Heart left ventricle (tissue), 16 donors: ENCODE data around the gene LRP10. TPM values are rescaled to one million over a fixed set of nuclear protein-coding genes. Genes with fewer than 3 reads are reported as not detected.
A peak's percentile ranks its signal among the peaks of the same experiment; 100 is the strongest.

Source experiments
- ATAC-seq, 4 donors: fragments of 200-7000 bp; cut with Tn5 transposase; one replicate each; pipeline ENCODE4 v1.9.1; 2020 to 2022; ENCODE audit warnings: moderate library complexity in 4 of 4, mild to moderate bottlenecking in 3 of 4, moderate number of reproducible peaks in 1 of 4
- DNase-seq, 5 donors: peaks; one replicate each; pipeline ENCODE4 v3.0.0-alpha.2; 2020
- H3K27ac ChIP-seq, 12 donors: fragments of 200-600 bp; sonication (generic) in 4 of 12; one replicate each; pipeline versions ENCODE4 v1.5.0 to v1.8.0; 2016 to 2022; ENCODE audit warnings: mild to moderate bottlenecking in 2 of 12
- H3K27me3 ChIP-seq, 9 donors: fragments of 200-600 bp; sonication (generic) in 2 of 9; one replicate each; pipeline versions ENCODE4 v1.5.1 to v1.8.0; 2016 to 2022; ENCODE audit warnings: mild to moderate bottlenecking in 3 of 9
- H3K36me3 ChIP-seq, 9 donors: fragments of 200-600 bp; sonication (generic) in 2 of 9; one replicate each; pipeline versions ENCODE4 v1.5.0 to v1.8.0; 2018 to 2022; ENCODE audit warnings: mild to moderate bottlenecking in 2 of 9
- H3K4me1 ChIP-seq, 12 donors: fragments of 200-600 bp; sonication (generic) in 4 of 12; one replicate each; pipeline versions ENCODE4 v1.5.0 to v1.8.0; 2016 to 2022; ENCODE audit warnings: mild to moderate bottlenecking in 3 of 12
- H3K4me3 ChIP-seq, 12 donors: fragments of 200-600 bp; sonication (generic) in 4 of 12; one replicate each; pipeline versions ENCODE4 v1.5.0 to v1.8.0; 2017 to 2022; ENCODE audit warnings: mild to moderate bottlenecking in 9 of 12, moderate library complexity in 4 of 12
- H3K9me3 ChIP-seq, 12 donors: fragments of 200-600 bp; sonication (generic) in 4 of 12; one replicate each; pipeline versions ENCODE4 v1.5.0 to v1.8.0; 2016 to 2022; ENCODE audit warnings: mild to moderate bottlenecking in 1 of 12
- POLR2A ChIP-seq, 2 donors: fragments of 450-650 bp; IDR thresholded peaks; one replicate each; pipeline ENCODE4 v1.6.1; 2017; ENCODE audit warnings: antibody characterized with exemption in 2 of 2, mild to moderate bottlenecking in 2 of 2, moderate library complexity in 2 of 2
- WGBS, 4 donors: extraction: QIAGEN DNeasy Blood & Tissue Kit in 2 of 4; methylation state at CpG; one replicate each; pipeline versions ENCODE4 v1.1.5 to v1.1.7; 2013 to 2018; 5-methylcytosine and 5-hydroxymethylcytosine counted together
- intact Hi-C, 10 donors: fragments of 100-400 bp; cut with DNase I; formaldehyde crosslinking; loops; one replicate each; pipeline versions ENCODE4 v1.11.1 to v1.14.2; 2022
- polyA plus RNA-seq, 2 donors: library from polyadenylated mRNA; stranded (reverse); fragments of 200-250 nt; gene quantifications; one replicate each; pipeline ENCODE4 v1.2.3, GENCODE V29; 2013
- total RNA-seq, 9 donors: library from RNA; depleted of rRNA in 2 of 9; stranded (reverse); fragments of >200 nt in 2 of 9; fragmentation: NEBNext Ultra II Directional in 3 of 9; extraction: Animal tissue kit (Norgen Biotek cat#: 25700) in 3 of 9; gene quantifications; one replicate each; pipeline versions ENCODE4 v1.1.0 to v1.2.4, GENCODE V29; 2016 to 2023
- TF ChIP-seq, protein P1 (sequence below), 12 donors: fragments of 200-600 bp; sonication (generic) in 4 of 12; IDR thresholded peaks; one replicate each; pipeline versions ENCODE4 v1.5.0 to v1.8.0; 2018 to 2022; ENCODE audit warnings: antibody characterized with exemption in 12 of 12, mild to moderate bottlenecking in 5 of 12
- donor health status: ischemic (EF 13 %, LVEDD 7.1; RV severe dilation, severe dysfunction).
- donor health status: healthy with polysubstance abuse.
- donor health status: DM: no; HTN: yes; CAD: no.
- donor health status: DM: no; HTN: no; CAD: no.
- donor health status: ischemic (EF 25% LVEDD 6.9; RV normal size, moderate dysfunction).
- donor health status: ischemic (EF 25% LVEDD 5.7; RV mildly dilated, moderate dysfunction).
- donor health status: healthy.
- donor health status: DM: yes; HTN: yes; CAD: no.
- donor health status: ischemic (EF 35%, LVEDD 5.7; RV mildly dilated, moderate dysfunction).
- donor health status: nonischemic (EF 11% LVEDD 7.7; RV severe dilation, severe dysfunction).
- donor health status: DM: yes; HTN: yes; CAD: no.
- donor health status: PGD.
- donor health status: ischemic (EF 29% LVEDD 5.4; RV normal size, mild dysfunction).
- donor health status: nonischemic (EF 23%, LVEDD 6.1; RV moderate dilation, normal function).

The LRP10 gene
- total and polyA plus RNA-seq, 11 donors: 11.0 to 128 (median 64.5) TPM

DNA sequence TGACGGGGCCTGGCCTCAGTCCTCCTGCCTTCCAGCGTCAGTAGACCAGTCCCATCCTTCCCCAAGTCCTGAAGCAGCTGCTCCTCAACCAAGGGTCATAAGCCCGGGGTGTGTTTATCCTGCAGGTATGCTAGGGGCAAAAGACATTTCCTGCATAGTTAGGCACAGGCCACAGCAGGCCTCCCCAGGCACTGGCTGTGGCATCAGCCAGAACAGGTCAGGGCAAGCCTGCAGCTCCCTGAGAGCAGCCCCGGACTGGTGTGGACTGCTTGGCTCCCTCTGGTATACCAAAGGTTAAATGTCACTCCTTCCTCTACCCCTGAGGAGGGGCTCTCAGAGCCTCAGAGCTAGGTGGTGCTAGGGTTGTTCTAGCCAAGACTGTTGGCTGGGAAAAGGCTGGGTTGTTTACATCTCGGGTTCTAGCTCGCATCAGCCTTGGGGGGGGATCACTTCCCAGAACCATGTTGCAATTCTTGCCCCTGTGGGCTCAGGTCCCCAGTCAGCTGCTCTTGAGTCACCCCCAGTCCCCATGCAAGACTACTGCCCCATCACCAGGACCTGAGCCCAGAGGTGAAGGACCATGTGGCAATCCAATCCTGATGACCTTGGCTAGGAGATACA is 32.3 kb upstream of the LRP10 start:
- WGBS, 4 donors: 59 to 80% (median 63%) methylated on average over 6 of the region's 6 CpGs
- H3K4me3 ChIP-seq: peak overlapping the region in 9 of 12 donors; percentile 70 to 99 (median 82)
- H3K4me1 ChIP-seq: peaks cover 0 to 37% (median 18%) of the 10 kb centered on the region in 12 donors
- H3K27me3 ChIP-seq: no peaks in the 10 kb centered on the region
- H3K27ac ChIP-seq: peak overlapping the region in 10 of 12 donors; percentile 81 to 98 (median 92)
- DNase-seq (no peak), ATAC-seq (no peak)
- H3K9me3 ChIP-seq: no peaks in the 10 kb centered on the region
- TF ChIP-seq POLR2A (IDR thresholded peaks at IDR 0.05): no peak
- TF ChIP-seq, protein P1, sequence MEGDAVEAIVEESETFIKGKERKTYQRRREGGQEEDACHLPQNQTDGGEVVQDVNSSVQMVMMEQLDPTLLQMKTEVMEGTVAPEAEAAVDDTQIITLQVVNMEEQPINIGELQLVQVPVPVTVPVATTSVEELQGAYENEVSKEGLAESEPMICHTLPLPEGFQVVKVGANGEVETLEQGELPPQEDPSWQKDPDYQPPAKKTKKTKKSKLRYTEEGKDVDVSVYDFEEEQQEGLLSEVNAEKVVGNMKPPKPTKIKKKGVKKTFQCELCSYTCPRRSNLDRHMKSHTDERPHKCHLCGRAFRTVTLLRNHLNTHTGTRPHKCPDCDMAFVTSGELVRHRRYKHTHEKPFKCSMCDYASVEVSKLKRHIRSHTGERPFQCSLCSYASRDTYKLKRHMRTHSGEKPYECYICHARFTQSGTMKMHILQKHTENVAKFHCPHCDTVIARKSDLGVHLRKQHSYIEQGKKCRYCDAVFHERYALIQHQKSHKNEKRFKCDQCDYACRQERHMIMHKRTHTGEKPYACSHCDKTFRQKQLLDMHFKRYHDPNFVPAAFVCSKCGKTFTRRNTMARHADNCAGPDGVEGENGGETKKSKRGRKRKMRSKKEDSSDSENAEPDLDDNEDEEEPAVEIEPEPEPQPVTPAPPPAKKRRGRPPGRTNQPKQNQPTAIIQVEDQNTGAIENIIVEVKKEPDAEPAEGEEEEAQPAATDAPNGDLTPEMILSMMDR (IDR thresholded peaks at IDR 0.05): no peak
- H3K36me3 ChIP-seq: peaks cover 0 to 48% (median 40%) of the 10 kb centered on the region in 9 donors
- intact Hi-C loops: loop anchor here in 1 of 10 donors (10.0 kb wide), 1 partner anchor 76 kb away; the partner anchor contains the start of gene RBM23

- ATAC-seq: no peak
- intact Hi-C loops: no loop called here
- Histone ChIP-seq H3K4me1 (peaks cover 0 to 37% (median 20%) of the 10 kb centered on the region in 12 donors), H3K27me3 (no peaks in the 10 kb centered on the region), H3K36me3 (peaks cover 0 to 62% (median 52%) of the 10 kb centered on the region in 9 donors), H3K27ac (peak overlapping the region in 1 of 12 donors; percentile 38), H3K9me3 (no peaks in the 10 kb centered on the region), H3K4me3 (no peak overlapping the region)
- DNase-seq: no peak
- TF ChIP-seq, protein P1 (IDR thresholded peaks at IDR 0.05): no peak
- TF ChIP-seq POLR2A (IDR thresholded peaks at IDR 0.05): no peak
- 91 to 96% (median 95%) methylated on average over 7 to 9 of the region's 9 CpGs for WGBS, 4 donors
Observed at GRCh38 chr14:22841311-22841710, 30.2 kb upstream of the LRP10 start.

GRCh38 chr14:22841769-22842168 is 29.8 kb upstream of the LRP10 start:
- Histone ChIP-seq H3K9me3 (no peaks in the 10 kb centered on the region), H3K4me1 (peaks cover 0 to 42% (median 22%) of the 10 kb centered on the region in 12 donors), H3K36me3 (peaks cover 0 to 67% (median 54%) of the 10 kb centered on the region in 9 donors), H3K4me3 (no peak overlapping the region), H3K27me3 (no peaks in the 10 kb centered on the region), H3K27ac (peak overlapping the region in 1 of 12 donors; percentile 38)
- intact Hi-C loops: no loop called here
- TF ChIP-seq, protein P1 (IDR thresholded peaks at IDR 0.05): no peak
- no peak for TF ChIP-seq POLR2A (IDR thresholded peaks at IDR 0.05)
- ATAC-seq (no peak), DNase-seq (no peak)
- 93 to 97% (median 94%) methylated on average over 8 of the region's 8 CpGs for WGBS, 4 donors

GRCh38 chr14:22842211-22843122 is 29.1 kb upstream of the LRP10 start:
- ATAC-seq: no peak
- Histone ChIP-seq H3K4me3 (no peak overlapping the region), H3K27ac (peak overlapping the region in 1 of 12 donors; percentile 38), H3K36me3 (peaks cover 0 to 69% (median 56%) of the 10 kb centered on the region in 9 donors), H3K27me3 (no peaks in the 10 kb centered on the region), H3K4me1 (peaks cover 0 to 46% (median 26%) of the 10 kb centered on the region in 12 donors), H3K9me3 (no peaks in the 10 kb centered on the region)
- no peak for DNase-seq
- no peak for TF ChIP-seq POLR2A (IDR thresholded peaks at IDR 0.05)
- TF ChIP-seq, protein P1 (IDR thresholded peaks at IDR 0.05): no peak
- WGBS, 4 donors: 89 to 94% (median 91%) methylated on average over 28 of the region's 28 CpGs
- intact Hi-C loops: no loop called here
